Pancreas (tissue), 10 donors: Measurements from ENCODE around the gene SAMD14. TPM values are rescaled to one million over a fixed set of nuclear protein-coding genes. Genes with fewer than 3 reads are reported as not detected.
A peak's percentile ranks its signal among the peaks of the same experiment; 100 is the strongest.

Source experiments
- ATAC-seq, 4 donors: fragments of 200-7000 bp; cut with Tn5 transposase; one replicate each; pipeline versions ENCODE4 v1.8.0 to v1.9.1; 2020; ENCODE audit warnings: mild to moderate bottlenecking in 4 of 4, moderate library complexity in 4 of 4
- DNase-seq, 6 donors: peaks; one replicate each; pipeline ENCODE4 v3.0.0-alpha.2; 2020
- FAIRE-seq: peaks from 2 replicates; lab custom pipeline; 2012; peaks lifted over from hg19 to GRCh38; lab: Jason Lieb, UNC
- H3K27ac ChIP-seq, 4 donors: fragments of 200-600 bp; sonication (generic); 1 replicate in 3 of 4; 2 replicates in 1 of 4; pipeline versions ENCODE4 v1.5.0 to v1.8.0; 2020
- H3K27me3 ChIP-seq, 4 donors: fragments of 200-600 bp; one replicate each; pipeline ENCODE4 v1.8.0; 2021
- H3K36me3 ChIP-seq, 3 donors: fragments of 200-600 bp; sonication (generic) in 1 of 3; one replicate each; pipeline versions ENCODE4 v1.5.0 to v1.8.0; 2020 to 2021
- H3K4me1 ChIP-seq, 3 donors: fragments of 200-600 bp; one replicate each; pipeline ENCODE4 v1.8.0; 2021
- H3K4me3 ChIP-seq, 4 donors: fragments of 200-600 bp; sonication (generic) in 2 of 4; one replicate each; pipeline versions ENCODE4 v1.5.0 to v1.8.0; 2020 to 2021
- H3K9me3 ChIP-seq, 4 donors: fragments of 200-600 bp; one replicate each; pipeline ENCODE4 v1.8.0; 2021
- WGBS, 2 donors: extraction: QIAGEN DNeasy Blood & Tissue Kit; methylation state at CpG; one replicate each; pipeline ENCODE4 v1.1.7; 2013; 5-methylcytosine and 5-hydroxymethylcytosine counted together
- intact Hi-C, 3 donors: fragments of 100-400 bp; cut with DNase I; formaldehyde crosslinking; loops; one replicate each; pipeline versions ENCODE4 v1.11.1 to v1.14.2; 2022
- polyA plus RNA-seq, 2 donors: library from polyadenylated mRNA; stranded (reverse); fragments of 200-250 nt; gene quantifications; one replicate each; pipeline ENCODE4 v1.2.3, GENCODE V29; 2013
- total RNA-seq, 6 donors: library from RNA; stranded (reverse); fragmentation: NEBNext Ultra II Directional in 4 of 6; extraction: Animal tissue kit (Norgen Biotek cat#: 25700) in 4 of 6; gene quantifications; one replicate each; pipeline versions ENCODE4 v1.2.1 to v1.2.4, GENCODE V29; 2021 to 2023
- TF ChIP-seq, protein P1 (sequence below), 4 donors: fragments of 200-600 bp; sonication (generic) in 3 of 4; IDR thresholded peaks; one replicate each; pipeline versions ENCODE4 v1.5.0 to v1.8.0; 2021; ENCODE audit warnings: antibody characterized with exemption in 4 of 4
- donor health status: healthy with polysubstance abuse.
- donor health status: DM: no; HTN: no; CAD: no; lungs with moderate emphysema.
- donor health status: DM: no; HTN: no; CAD: no.
- donor health status: control.
- donor health status: control.
- donor health status: Bipolar disorder and iron deficiency.
- donor health status: DM: yes; HTN: yes; CAD: no.
- donor health status: DM: no; HTN: no; CAD: no.
- donor health status: DM: no; HTN: no; CAD: no.
- donor health status: DM: yes; HTN: yes; CAD: no.

The SAMD14 gene
- total and polyA plus RNA-seq, 8 donors = 0.09 to 1.3 (median 0.61) TPM

DNA sequence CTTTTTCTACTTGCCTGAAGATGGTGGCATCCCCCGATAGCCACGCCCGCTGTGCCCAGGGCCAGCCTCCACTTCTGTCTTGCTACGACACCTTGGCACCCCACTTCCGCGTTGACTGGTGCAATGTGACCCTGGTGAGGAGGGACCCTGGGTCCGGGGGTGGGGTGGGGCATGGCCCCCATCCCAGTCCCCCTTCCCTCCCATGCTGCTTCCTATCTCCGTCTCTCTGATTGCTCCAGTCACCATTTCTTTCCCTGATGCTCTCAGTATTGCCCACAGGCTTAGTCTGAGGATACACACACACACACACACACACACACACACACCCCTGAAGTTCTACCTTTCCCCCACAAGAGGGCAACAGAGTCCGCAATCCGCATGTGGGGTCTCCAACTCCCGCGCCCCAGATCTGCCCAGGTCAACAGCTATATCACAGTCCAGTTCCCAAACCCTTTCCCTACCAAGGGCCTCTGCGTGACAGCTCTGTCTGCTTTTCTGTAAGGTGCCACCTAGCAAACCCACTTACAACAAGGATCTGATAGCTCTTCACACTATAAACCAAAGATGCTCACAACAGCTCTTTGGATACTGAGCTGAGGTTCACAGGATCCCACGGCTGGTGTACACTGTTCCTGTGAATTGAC lies 39.3 kb upstream of the SAMD14 start:
- ATAC-seq = peak; percentile 72 to 90 (median 80)
- Histone ChIP-seq H3K27me3 (no peaks in the 10 kb centered on the region), H3K27ac (no peak overlapping the region), H3K36me3 (no peaks in the 10 kb centered on the region), H3K4me1 (no peaks in the 10 kb centered on the region), H3K9me3 (no peaks in the 10 kb centered on the region), H3K4me3 (no peak overlapping the region)
- DNase-seq = peak in 3 of 6 donors; percentile 52 to 60 (median 53)
- WGBS, 2 donors = 17 to 31% methylated on average over 14 of the region's 14 CpGs
- intact Hi-C loops = no loop called here
- TF ChIP-seq, protein P1, sequence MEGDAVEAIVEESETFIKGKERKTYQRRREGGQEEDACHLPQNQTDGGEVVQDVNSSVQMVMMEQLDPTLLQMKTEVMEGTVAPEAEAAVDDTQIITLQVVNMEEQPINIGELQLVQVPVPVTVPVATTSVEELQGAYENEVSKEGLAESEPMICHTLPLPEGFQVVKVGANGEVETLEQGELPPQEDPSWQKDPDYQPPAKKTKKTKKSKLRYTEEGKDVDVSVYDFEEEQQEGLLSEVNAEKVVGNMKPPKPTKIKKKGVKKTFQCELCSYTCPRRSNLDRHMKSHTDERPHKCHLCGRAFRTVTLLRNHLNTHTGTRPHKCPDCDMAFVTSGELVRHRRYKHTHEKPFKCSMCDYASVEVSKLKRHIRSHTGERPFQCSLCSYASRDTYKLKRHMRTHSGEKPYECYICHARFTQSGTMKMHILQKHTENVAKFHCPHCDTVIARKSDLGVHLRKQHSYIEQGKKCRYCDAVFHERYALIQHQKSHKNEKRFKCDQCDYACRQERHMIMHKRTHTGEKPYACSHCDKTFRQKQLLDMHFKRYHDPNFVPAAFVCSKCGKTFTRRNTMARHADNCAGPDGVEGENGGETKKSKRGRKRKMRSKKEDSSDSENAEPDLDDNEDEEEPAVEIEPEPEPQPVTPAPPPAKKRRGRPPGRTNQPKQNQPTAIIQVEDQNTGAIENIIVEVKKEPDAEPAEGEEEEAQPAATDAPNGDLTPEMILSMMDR (IDR thresholded peaks at IDR 0.05) = peak in 3 of 4 donors; percentile 15 to 43 (median 17)
- FAIRE-seq = no peak

DNA sequence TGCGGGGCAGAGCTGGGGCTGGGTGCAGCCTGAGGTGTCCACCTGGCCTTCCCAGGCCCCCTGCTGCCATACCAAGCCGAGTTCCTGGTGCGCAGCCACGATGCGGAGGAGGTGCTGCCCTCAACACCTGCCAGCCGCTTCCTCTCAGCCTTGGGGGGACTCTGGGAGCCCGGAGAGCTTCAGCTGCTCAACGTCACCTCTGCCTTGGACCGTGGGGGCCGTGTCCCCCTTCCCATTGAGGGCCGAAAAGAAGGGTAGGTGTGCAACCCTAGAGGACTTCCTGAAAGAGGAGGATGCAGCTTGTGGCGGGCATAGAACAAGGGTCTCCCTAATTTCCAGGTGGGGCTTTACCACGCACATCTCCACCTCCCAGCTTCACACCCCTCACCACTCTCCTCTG lies 38.4 kb upstream of the SAMD14 start:
- no peaks in the 10 kb centered on the region for H3K4me1 ChIP-seq
- FAIRE-seq (no peak), ATAC-seq (no peak), DNase-seq (no peak)
- intact Hi-C loops = no loop called here
- TF ChIP-seq, protein P1 (IDR thresholded peaks at IDR 0.05) = no peak
- H3K27ac ChIP-seq = no peak overlapping the region
- H3K27me3 ChIP-seq = no peaks in the 10 kb centered on the region
- 50 to 71% methylated on average over 12 to 13 of the region's 13 CpGs for WGBS, 2 donors
- H3K4me3 ChIP-seq = no peak overlapping the region
- H3K9me3 ChIP-seq = no peaks in the 10 kb centered on the region
- no peaks in the 10 kb centered on the region for H3K36me3 ChIP-seq

DNA sequence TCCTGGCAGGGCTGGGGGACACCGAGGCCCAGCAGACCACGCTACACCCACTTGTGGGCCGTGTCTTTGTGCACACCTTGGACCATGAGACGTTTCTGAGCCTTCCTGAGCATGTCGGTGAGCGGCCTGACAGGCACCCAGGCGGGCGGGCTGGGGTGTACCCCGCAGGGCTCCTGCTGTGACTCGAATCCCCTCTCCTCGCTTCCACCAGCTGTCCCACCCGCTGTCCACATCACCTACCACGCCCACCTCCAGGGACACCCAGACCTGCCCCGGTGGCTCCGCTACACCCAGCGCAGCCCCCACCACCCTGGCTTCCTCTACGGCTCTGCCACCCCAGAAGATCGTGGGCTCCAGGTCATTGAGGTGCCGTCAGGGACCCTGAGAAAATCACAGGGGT lies 37.4 kb upstream of the SAMD14 start:
- Histone ChIP-seq H3K27me3 (no peaks in the 10 kb centered on the region), H3K27ac (no peak overlapping the region), H3K4me1 (no peaks in the 10 kb centered on the region), H3K36me3 (no peaks in the 10 kb centered on the region), H3K9me3 (no peaks in the 10 kb centered on the region), H3K4me3 (no peak overlapping the region)
- WGBS, 2 donors = 64 to 81% methylated on average over 19 of the region's 19 CpGs
- intact Hi-C loops = no loop called here
- FAIRE-seq (no peak), DNase-seq (peak in 2 of 6 donors; percentile 20 to 56), ATAC-seq (no peak)
- TF ChIP-seq, protein P1 (IDR thresholded peaks at IDR 0.05) = no peak

DNA sequence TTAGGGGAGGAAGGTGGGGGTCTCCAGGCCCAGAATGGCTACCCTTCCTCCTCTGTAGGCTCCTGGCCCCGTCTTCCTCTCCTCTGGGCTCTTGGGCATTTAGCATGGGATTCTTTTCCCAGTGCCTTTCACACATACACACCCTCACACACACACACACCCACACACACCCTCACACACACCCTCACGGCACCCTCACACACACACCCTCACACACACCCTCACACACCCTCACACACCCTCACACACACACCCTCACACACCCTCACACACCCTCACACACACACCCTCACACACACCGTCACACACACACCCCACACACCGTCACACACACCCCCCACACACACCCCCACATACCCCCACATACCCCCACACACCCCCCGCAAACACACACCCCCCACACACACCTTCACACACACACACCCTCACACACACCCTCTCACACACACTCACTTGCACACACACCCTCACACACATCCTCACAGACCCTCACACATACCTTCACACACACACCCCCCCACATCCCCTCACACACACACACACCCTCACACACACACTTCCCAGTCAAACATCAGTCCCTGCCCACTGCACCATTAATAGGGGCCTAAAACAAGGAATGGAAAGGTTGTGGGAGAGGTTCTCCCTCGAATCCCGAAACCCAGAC lies 36.7 kb upstream of the SAMD14 start:
- H3K9me3 ChIP-seq = no peaks in the 10 kb centered on the region
- TF ChIP-seq, protein P1 (IDR thresholded peaks at IDR 0.05) = no peak
- H3K4me1 ChIP-seq = no peaks in the 10 kb centered on the region
- H3K27ac ChIP-seq = no peak overlapping the region
- WGBS, 2 donors = 77 to 80% methylated on average over 7 of the region's 7 CpGs
- no peaks in the 10 kb centered on the region for H3K36me3 ChIP-seq
- H3K27me3 ChIP-seq = no peaks in the 10 kb centered on the region
- ATAC-seq (no peak), FAIRE-seq (no peak), DNase-seq (peak in 1 of 6 donors; percentile 9)
- intact Hi-C loops = no loop called here
- no peak overlapping the region for H3K4me3 ChIP-seq
